Keratinocyte (primary cell): Measurements from ENCODE around the gene AKAP6. TPM values are rescaled to one million over a fixed set of nuclear protein-coding genes. Genes with fewer than 3 reads are reported as not detected.
"Not testable (repeated sequence)": the region's sequence is repeated elsewhere in the genome, so short reads cannot be mapped to it uniquely, and the experiment has no call there.

Experiments used
- DNase-seq: peaks from one replicate; pipeline ENCODE4 v3.0.0-alpha.2; 2011; ENCODE audit warnings: low read depth, missing footprints, low spot score
- FAIRE-seq: peaks from 2 replicates; lab custom pipeline; 2011; peaks lifted over from hg19 to GRCh38; lab: Jason Lieb, UNC
- H2AFZ ChIP-seq: 2 replicates; pipeline ENCODE4 v1.6.0; 2012; ENCODE audit warnings: low read length, control low read depth, inconsistent platforms; ENCODE audit not compliant: control insufficient read depth
- H3K27ac ChIP-seq: 2 replicates; pipeline ENCODE4 v1.5.1; 2011; ENCODE audit warnings: low read length; ENCODE audit not compliant: control insufficient read depth, insufficient read depth
- H3K27me3 ChIP-seq: 3 replicates; pipeline ENCODE4 v1.6.0; 2011; ENCODE audit warnings: low read length; ENCODE audit not compliant: control insufficient read depth, insufficient read depth; ENCODE audit errors: extremely low read depth
- H3K36me3 ChIP-seq, 2 experiments: 2 replicates in 1 of 2; 3 replicates in 1 of 2; pipeline ENCODE4 v1.5.1; 2011; ENCODE audit warnings: low read length in 2 of 2, mild to moderate bottlenecking in 1 of 2; ENCODE audit not compliant: control insufficient read depth in 2 of 2, insufficient read depth in 2 of 2; ENCODE audit errors: extremely low read depth in 1 of 2
- H3K4me1 ChIP-seq: 3 replicates; pipeline ENCODE4 v1.5.1; 2011; ENCODE audit warnings: low read length; ENCODE audit not compliant: control insufficient read depth, insufficient read depth; ENCODE audit errors: extremely low read depth
- H3K4me2 ChIP-seq: 3 replicates; pipeline ENCODE4 v1.6.0; 2011; ENCODE audit warnings: low read depth, low read length; ENCODE audit not compliant: control insufficient read depth, insufficient read depth; ENCODE audit errors: extremely low read depth
- H3K4me3 ChIP-seq, 3 experiments: fragments of 200-600 bp in 1 of 3; sonication (generic) in 1 of 3; 2 replicates in 2 of 3; 3 replicates in 1 of 3; pipeline ENCODE4 v1.5.1; 2011 to 2016; ENCODE audit warnings: low read length in 3 of 3, mild to moderate bottlenecking in 3 of 3, control low read depth in 2 of 3, inconsistent platforms in 1 of 3, low read depth in 1 of 3, mixed read lengths in 1 of 3, mixed run types in 1 of 3, moderate library complexity in 1 of 3; ENCODE audit not compliant: control insufficient read depth in 2 of 3, insufficient read depth in 2 of 3; ENCODE audit errors: extremely low read depth in 1 of 3
- H3K79me2 ChIP-seq: 2 replicates; pipeline ENCODE4 v1.6.0; 2012; ENCODE audit warnings: low read length; ENCODE audit not compliant: control insufficient read depth, insufficient read depth
- H3K9ac ChIP-seq: 3 replicates; pipeline ENCODE4 v1.6.0; 2011; ENCODE audit warnings: low read length; ENCODE audit not compliant: control insufficient read depth, insufficient read depth; ENCODE audit errors: extremely low read depth
- H3K9me1 ChIP-seq: 3 replicates; pipeline ENCODE4 v1.6.0; 2011; ENCODE audit warnings: low read length; ENCODE audit not compliant: control insufficient read depth, insufficient read depth; ENCODE audit errors: extremely low read depth
- H3K9me3 ChIP-seq: 2 replicates; pipeline ENCODE4 v1.5.1; 2012; ENCODE audit warnings: low read depth, low read length; ENCODE audit not compliant: control insufficient read depth
- H4K20me1 ChIP-seq: 3 replicates; pipeline ENCODE4 v1.6.0; 2011; ENCODE audit warnings: low read length; ENCODE audit not compliant: control insufficient read depth, insufficient read depth; ENCODE audit errors: extremely low read depth
- EZH2 ChIP-seq: IDR thresholded peaks from one replicate; pipeline ENCODE4 v1.6.1; 2012; ENCODE audit warnings: inconsistent platforms, mild to moderate bottlenecking, low read length, moderate library complexity
- dilution Hi-C: fragments of 300-500 bp; cut with MboI; formaldehyde crosslinking; loops from one replicate; pipeline ENCODE4 v1.7.0; 2020; ENCODE audit warnings: low sequenced_read_pairs; ENCODE audit not compliant: extremely low pct_ligation_motif_present
- polyA plus RNA-seq, 5 experiments: library from polyadenylated mRNA; depleted of rRNA in 3 of 5; stranded (reverse) in 3 of 5; stranded (forward) in 1 of 5; unstranded in 1 of 5; fragments of >200 nt; gene quantifications; 1 replicate in 1 of 5; 2 replicates in 3 of 5; 3 replicates in 1 of 5; pipeline versions ENCODE4 v1.2.1 to v1.2.3, GENCODE V29; 2011 to 2012; ENCODE audit warnings: missing spikeins in 2 of 5, low read depth in 1 of 5, low replicate concordance in 1 of 5
- TF ChIP-seq, protein P1 (sequence below), 3 experiments: IDR thresholded peaks in 1 of 3; conservative IDR thresholded peaks in 1 of 3; optimal IDR thresholded peaks in 1 of 3; 2 replicates in 2 of 3; 3 replicates in 1 of 3; pipeline versions ENCODE3 to v1.5.1; 2011; ENCODE audit warnings: low read length in 3 of 3, mild to moderate bottlenecking in 3 of 3, moderate library complexity in 2 of 3, control low read depth in 1 of 3, inconsistent platforms in 1 of 3; ENCODE audit not compliant: insufficient read depth in 2 of 3; ENCODE audit errors: extremely low read depth in 1 of 3

The AKAP6 gene
- polyA plus RNA-seq, 1 donor (not counting 4 experiments of a cell fraction or from before 2014, with no cell fraction given): 2.0 TPM

GRCh38 chr14:32785585-32785984 lies 456.5 kb downstream of the AKAP6 start:
- dilution Hi-C loops: no loop called here
- H3K9me1 ChIP-seq: no peaks in the 10 kb centered on the region
- no peaks in the 10 kb centered on the region for H3K36me3 ChIP-seq
- H3K9ac ChIP-seq: no peak overlapping the region
- H3K4me2 ChIP-seq: no peak overlapping the region
- H4K20me1 ChIP-seq: no peaks in the 10 kb centered on the region
- H3K4me1 ChIP-seq: no peaks in the 10 kb centered on the region
- no peak overlapping the region for H3K4me3 ChIP-seq
- TF ChIP-seq EZH2: no peak
- TF ChIP-seq, protein P1, sequence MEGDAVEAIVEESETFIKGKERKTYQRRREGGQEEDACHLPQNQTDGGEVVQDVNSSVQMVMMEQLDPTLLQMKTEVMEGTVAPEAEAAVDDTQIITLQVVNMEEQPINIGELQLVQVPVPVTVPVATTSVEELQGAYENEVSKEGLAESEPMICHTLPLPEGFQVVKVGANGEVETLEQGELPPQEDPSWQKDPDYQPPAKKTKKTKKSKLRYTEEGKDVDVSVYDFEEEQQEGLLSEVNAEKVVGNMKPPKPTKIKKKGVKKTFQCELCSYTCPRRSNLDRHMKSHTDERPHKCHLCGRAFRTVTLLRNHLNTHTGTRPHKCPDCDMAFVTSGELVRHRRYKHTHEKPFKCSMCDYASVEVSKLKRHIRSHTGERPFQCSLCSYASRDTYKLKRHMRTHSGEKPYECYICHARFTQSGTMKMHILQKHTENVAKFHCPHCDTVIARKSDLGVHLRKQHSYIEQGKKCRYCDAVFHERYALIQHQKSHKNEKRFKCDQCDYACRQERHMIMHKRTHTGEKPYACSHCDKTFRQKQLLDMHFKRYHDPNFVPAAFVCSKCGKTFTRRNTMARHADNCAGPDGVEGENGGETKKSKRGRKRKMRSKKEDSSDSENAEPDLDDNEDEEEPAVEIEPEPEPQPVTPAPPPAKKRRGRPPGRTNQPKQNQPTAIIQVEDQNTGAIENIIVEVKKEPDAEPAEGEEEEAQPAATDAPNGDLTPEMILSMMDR (optimal IDR thresholded peaks at IDR 0.05 in 1 of 3, IDR thresholded peaks at IDR 0.05 in 1 of 3, conservative IDR thresholded peaks at IDR 0.05 in 1 of 3; ENCODE audit: extremely low read depth in 1 of 3, insufficient read depth in 2 of 3, low read length in 3 of 3): no peak
- FAIRE-seq: no peak
- H3K27me3 ChIP-seq: no peaks in the 10 kb centered on the region
- no peak overlapping the region for H3K27ac ChIP-seq
- no peak overlapping the region for H2AFZ ChIP-seq
- no peaks in the 10 kb centered on the region for H3K9me3 ChIP-seq
- H3K79me2 ChIP-seq: no peaks in the 10 kb centered on the region
- no peak for DNase-seq

DNA sequence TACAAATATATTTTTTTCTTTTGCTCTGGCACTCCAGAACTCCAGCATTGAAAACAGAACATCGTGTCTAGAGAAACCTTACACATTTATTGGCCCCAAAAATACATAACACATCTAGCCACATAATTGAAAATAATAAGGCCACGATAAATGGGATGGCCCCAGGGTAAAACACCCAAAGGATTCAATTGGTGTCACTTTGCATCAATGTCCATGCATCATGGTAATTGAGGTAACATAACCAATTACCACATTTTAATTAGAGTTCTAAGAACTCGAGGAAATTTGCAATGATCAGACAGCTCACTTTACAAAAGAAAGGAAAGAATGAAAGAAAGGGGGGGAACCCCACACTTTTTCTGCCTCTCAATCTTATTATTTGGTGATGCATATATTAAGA lies 457.8 kb downstream of the AKAP6 start:
- no peak for DNase-seq
- Histone ChIP-seq H3K27ac (no peak overlapping the region), H3K9me1 (no peaks in the 10 kb centered on the region), H3K79me2 (no peaks in the 10 kb centered on the region), H3K27me3 (no peaks in the 10 kb centered on the region), H3K4me1 (no peaks in the 10 kb centered on the region), H2AFZ (no peak overlapping the region), H3K36me3 (no peaks in the 10 kb centered on the region), H3K9ac (no peak overlapping the region), H4K20me1 (no peaks in the 10 kb centered on the region), H3K9me3 (no peaks in the 10 kb centered on the region), H3K4me3 (no peak overlapping the region), H3K4me2 (no peak overlapping the region)
- FAIRE-seq: no peak
- dilution Hi-C loops: no loop called here
- TF ChIP-seq, protein P1 (optimal IDR thresholded peaks at IDR 0.05 in 1 of 3, IDR thresholded peaks at IDR 0.05 in 1 of 3, conservative IDR thresholded peaks at IDR 0.05 in 1 of 3; ENCODE audit: extremely low read depth in 1 of 3, insufficient read depth in 2 of 3, low read length in 3 of 3): no peak
- TF ChIP-seq EZH2: no peak

- H3K4me3 ChIP-seq, H3K9me1 ChIP-seq, H3K27me3 ChIP-seq, H4K20me1 ChIP-seq, dilution Hi-C loops, H3K9me3 ChIP-seq, H2AFZ ChIP-seq, H3K4me1 ChIP-seq, DNase-seq, H3K79me2 ChIP-seq, H3K4me2 ChIP-seq, H3K27ac ChIP-seq, H3K9ac ChIP-seq, FAIRE-seq, H3K36me3 ChIP-seq: not testable (repeated sequence)
Observed at GRCh38 chr14:32793033-32793432, 463.9 kb downstream of the AKAP6 start.
